Nephron progenitor cell (in vitro differentiated cells): Measurements from ENCODE around the gene EXD2.

Experiments used
- DNase-seq: peaks from one replicate; pipeline ENCODE4 v3.0.0; 2021
- H3K27ac Mint-ChIP-seq: 2 replicates; pipeline ENCODE4 v1.8.0; 2021; ENCODE audit warnings: mild to moderate bottlenecking, moderate library complexity, mixed read lengths
- H3K27me3 Mint-ChIP-seq: 2 replicates; pipeline ENCODE4 v1.8.0; 2021; ENCODE audit warnings: mild to moderate bottlenecking, low read depth, mixed read lengths; ENCODE audit not compliant: poor library complexity
- H3K36me3 Mint-ChIP-seq: 2 replicates; pipeline ENCODE4 v1.8.0; 2021; ENCODE audit warnings: low read depth, mixed read lengths
- H3K4me1 Mint-ChIP-seq: 2 replicates; pipeline ENCODE4 v1.8.0; 2021; ENCODE audit warnings: mixed read lengths
- H3K4me3 Mint-ChIP-seq: 2 replicates; pipeline ENCODE4 v1.8.0; 2021; ENCODE audit warnings: mild to moderate bottlenecking, moderate library complexity, mixed read lengths
- H3K9me3 Mint-ChIP-seq: 2 replicates; pipeline ENCODE4 v1.8.0; 2021; ENCODE audit warnings: mild to moderate bottlenecking, moderate library complexity, mixed read lengths
- CTCF ChIP-seq: fragments of 200-600 bp; sonication (generic); IDR thresholded peaks from 2 replicates; pipeline ENCODE4 v1.5.0; 2021; ENCODE audit warnings: antibody characterized with exemption

The EXD2 gene

GRCh38 chr14:69231486-69231885 is 40.2 kb downstream of the EXD2 start:
- no peaks in the 10 kb centered on the region for H3K4me1 Mint-ChIP-seq
- no peak overlapping the region for H3K4me3 Mint-ChIP-seq
- no peak for TF ChIP-seq CTCF
- no peak overlapping the region for H3K27ac Mint-ChIP-seq
- H3K27me3 Mint-ChIP-seq, result no peaks in the 10 kb centered on the region
- no peaks in the 10 kb centered on the region for H3K9me3 Mint-ChIP-seq
- H3K36me3 Mint-ChIP-seq, result peaks cover 28% of the 10 kb centered on the region
- no peak for DNase-seq

- H3K27me3 Mint-ChIP-seq, result no peaks in the 10 kb centered on the region
- no peaks in the 10 kb centered on the region for H3K4me1 Mint-ChIP-seq
- H3K4me3 Mint-ChIP-seq, result no peak overlapping the region
- TF ChIP-seq CTCF, result no peak
- no peak for DNase-seq
- no peaks in the 10 kb centered on the region for H3K9me3 Mint-ChIP-seq
- no peak overlapping the region for H3K27ac Mint-ChIP-seq
- peaks cover 33% of the 10 kb centered on the region for H3K36me3 Mint-ChIP-seq
These were observed 41.1 kb downstream of the EXD2 start for GRCh38 chr14:69232388-69232787.

GRCh38 chr14:69234106-69234505 is 42.8 kb downstream of the EXD2 start:
- TF ChIP-seq CTCF, result no peak
- H3K27me3 Mint-ChIP-seq, result no peaks in the 10 kb centered on the region
- DNase-seq, result no peak
- H3K36me3 Mint-ChIP-seq, result peaks cover 32% of the 10 kb centered on the region
- no peaks in the 10 kb centered on the region for H3K9me3 Mint-ChIP-seq
- no peak overlapping the region for H3K27ac Mint-ChIP-seq
- H3K4me3 Mint-ChIP-seq, result no peak overlapping the region
- no peaks in the 10 kb centered on the region for H3K4me1 Mint-ChIP-seq

- Mint-ChIP-seq H3K9me3 (no peaks in the 10 kb centered on the region), H3K4me3 (no peak overlapping the region), H3K27ac (no peak overlapping the region), H3K4me1 (no peaks in the 10 kb centered on the region), H3K27me3 (peaks cover 2% of the 10 kb centered on the region), H3K36me3 (peaks cover 37% of the 10 kb centered on the region)
- DNase-seq, result no peak
- no peak for TF ChIP-seq CTCF
These were observed 44.4 kb downstream of the EXD2 start for GRCh38 chr14:69235708-69236107.

GRCh38 chr14:69237142-69237541 is 45.8 kb downstream of the EXD2 start:
- TF ChIP-seq CTCF, result no peak
- Mint-ChIP-seq H3K9me3 (no peaks in the 10 kb centered on the region), H3K27ac (no peak overlapping the region), H3K36me3 (peaks cover 26% of the 10 kb centered on the region), H3K4me3 (no peak overlapping the region), H3K27me3 (peaks cover 3% of the 10 kb centered on the region), H3K4me1 (no peaks in the 10 kb centered on the region)
- no peak for DNase-seq

GRCh38 chr14:69237584-69237983 is 46.3 kb downstream of the EXD2 start:
- peaks cover 1% of the 10 kb centered on the region for H3K4me1 Mint-ChIP-seq

More at GRCh38 chr14:69237584-69237983, 46.3 kb downstream of the EXD2 start:
- DNase-seq, result no peak
- H3K9me3 Mint-ChIP-seq, result no peaks in the 10 kb centered on the region
- no peak for TF ChIP-seq CTCF
- H3K4me3 Mint-ChIP-seq, result no peak overlapping the region
- no peak overlapping the region for H3K27ac Mint-ChIP-seq
- peaks cover 3% of the 10 kb centered on the region for H3K27me3 Mint-ChIP-seq
- peaks cover 22% of the 10 kb centered on the region for H3K36me3 Mint-ChIP-seq
